ENCODE data around the gene AGO1.

Gene AGO1

DNA sequence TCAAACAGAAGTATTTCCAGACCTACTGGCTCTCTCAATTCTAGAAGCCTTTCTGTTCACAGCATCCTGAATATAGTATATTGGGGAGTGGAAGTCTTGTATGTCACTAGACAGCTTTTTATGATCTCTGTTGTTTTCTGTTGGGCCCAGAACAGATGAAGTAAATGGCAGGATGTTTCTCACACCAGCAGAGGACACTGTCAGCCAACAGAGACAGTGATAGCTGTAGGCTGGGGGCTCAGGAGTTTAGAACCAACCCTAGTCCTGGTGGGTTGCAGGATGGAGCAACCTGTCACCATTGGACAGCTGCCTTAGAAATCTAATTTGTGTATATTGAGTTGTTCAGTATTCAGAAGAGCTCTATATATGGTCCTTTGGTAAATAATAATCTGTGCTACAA is 16.9 kb downstream of the AGO1 start:
- DNase-seq (ENCODE audit: low spot score): no peak
- in situ Hi-C loops (cut with MboI; ENCODE audit: low sequenced_read_pairs, unreplicated experiment): no loop called here
- TF ChIP-seq CTCF (IDR thresholded peaks at IDR 0.05; ENCODE audit: borderline replicate concordance, control extremely low read depth, extremely low read depth, insufficient read depth, missing control alignments): peak; percentile 12

DNA sequence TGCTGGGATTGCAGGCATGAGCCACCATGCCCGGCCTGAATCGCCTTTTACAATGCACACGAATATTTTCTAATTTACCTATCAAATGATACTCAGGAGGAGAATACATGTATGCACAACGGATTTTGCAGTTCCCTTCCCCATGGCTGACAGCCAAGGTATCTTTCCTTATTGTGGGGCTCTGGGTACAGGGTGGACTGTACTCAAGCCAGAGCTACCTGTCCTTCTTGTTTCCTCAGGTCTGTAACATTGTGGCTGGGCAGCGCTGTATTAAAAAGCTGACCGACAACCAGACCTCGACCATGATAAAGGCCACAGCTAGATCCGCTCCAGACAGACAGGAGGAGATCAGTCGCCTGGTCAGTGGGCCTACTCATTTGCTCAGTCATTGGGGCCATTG is 18.2 kb downstream of the AGO1 start:
- no peak for DNase-seq (ENCODE audit: low spot score)
- TF ChIP-seq CTCF (IDR thresholded peaks at IDR 0.05; ENCODE audit: borderline replicate concordance, control extremely low read depth, extremely low read depth, insufficient read depth, missing control alignments): no peak

DNA sequence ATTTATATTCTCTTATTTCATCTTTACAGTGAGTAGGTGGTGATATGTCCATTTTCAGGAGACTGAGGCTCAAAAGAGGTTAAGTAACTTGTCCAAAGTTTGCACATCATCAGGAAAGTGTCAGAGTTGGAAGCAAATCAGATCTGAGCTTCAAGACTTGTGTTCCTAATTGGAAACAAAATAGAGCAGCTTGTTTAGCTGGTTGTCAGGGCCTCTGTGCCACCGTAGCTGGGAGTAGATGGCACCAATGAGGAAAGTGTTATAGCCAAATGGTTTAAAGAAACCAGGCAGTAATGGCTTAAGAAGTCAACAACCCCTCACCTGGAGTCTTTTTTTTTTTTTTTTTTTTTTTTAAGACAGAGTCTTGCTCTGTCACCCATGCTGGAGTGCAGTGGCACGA is 19.7 kb downstream of the AGO1 start:
- in situ Hi-C loops (cut with MboI; ENCODE audit: low sequenced_read_pairs, unreplicated experiment): no loop called here
- no peak for TF ChIP-seq CTCF (IDR thresholded peaks at IDR 0.05; ENCODE audit: borderline replicate concordance, control extremely low read depth, extremely low read depth, insufficient read depth, missing control alignments)
- DNase-seq (ENCODE audit: low spot score): no peak

More for the DNA sequence above, 18.2 kb downstream of the AGO1 start:
- in situ Hi-C loops (cut with MboI; ENCODE audit: low sequenced_read_pairs, unreplicated experiment): no loop called here

GRCh38 chr1:35914717-35915116 is 31.7 kb downstream of the AGO1 start:
- in situ Hi-C loops (cut with MboI; ENCODE audit: low sequenced_read_pairs, unreplicated experiment): no loop called here
- TF ChIP-seq CTCF (IDR thresholded peaks at IDR 0.05; ENCODE audit: borderline replicate concordance, control extremely low read depth, extremely low read depth, insufficient read depth, missing control alignments): no peak
- no peak for DNase-seq (ENCODE audit: low spot score)

GRCh38 chr1:35915693-35916092 is 32.7 kb downstream of the AGO1 start:
- no peak for DNase-seq (ENCODE audit: low spot score)
- in situ Hi-C loops (cut with MboI; ENCODE audit: low sequenced_read_pairs, unreplicated experiment): no loop called here

GRCh38 chr1:35923791-35924221 is 40.8 kb downstream of the AGO1 start:
- in situ Hi-C loops (cut with MboI; ENCODE audit: low sequenced_read_pairs, unreplicated experiment): no loop called here

More at GRCh38 chr1:35915693-35916092, 32.7 kb downstream of the AGO1 start:
- TF ChIP-seq CTCF (IDR thresholded peaks at IDR 0.05; ENCODE audit: borderline replicate concordance, control extremely low read depth, extremely low read depth, insufficient read depth, missing control alignments): no peak

More at GRCh38 chr1:35923791-35924221, 40.8 kb downstream of the AGO1 start:
- no peak for TF ChIP-seq CTCF (IDR thresholded peaks at IDR 0.05; ENCODE audit: borderline replicate concordance, control extremely low read depth, extremely low read depth, insufficient read depth, missing control alignments)
- no peak for DNase-seq (ENCODE audit: low spot score)
